HT-29 (cell line): ENCODE measurements around the gene PTPRN2. TPM values are rescaled to one million over a fixed set of nuclear protein-coding genes. Genes with fewer than 3 reads are reported as not detected.
A peak's percentile ranks its signal among the peaks of the same experiment; 100 is the strongest.

Source experiments
- DNase-seq: peaks from one replicate; pipeline ENCODE4 v3.0.0-alpha.2; 2015; ENCODE audit warnings: low spot score
- total RNA-seq: library from RNA; depleted of rRNA; stranded (reverse); fragments of >200 nt; shearing (Covaris generic); gene quantifications from 2 replicates; pipeline ENCODE4 v1.2.3, GENCODE V29; 2014

The PTPRN2 gene
- total RNA-seq, 1 experiment from 2014 or later = 1.7 TPM

DNA sequence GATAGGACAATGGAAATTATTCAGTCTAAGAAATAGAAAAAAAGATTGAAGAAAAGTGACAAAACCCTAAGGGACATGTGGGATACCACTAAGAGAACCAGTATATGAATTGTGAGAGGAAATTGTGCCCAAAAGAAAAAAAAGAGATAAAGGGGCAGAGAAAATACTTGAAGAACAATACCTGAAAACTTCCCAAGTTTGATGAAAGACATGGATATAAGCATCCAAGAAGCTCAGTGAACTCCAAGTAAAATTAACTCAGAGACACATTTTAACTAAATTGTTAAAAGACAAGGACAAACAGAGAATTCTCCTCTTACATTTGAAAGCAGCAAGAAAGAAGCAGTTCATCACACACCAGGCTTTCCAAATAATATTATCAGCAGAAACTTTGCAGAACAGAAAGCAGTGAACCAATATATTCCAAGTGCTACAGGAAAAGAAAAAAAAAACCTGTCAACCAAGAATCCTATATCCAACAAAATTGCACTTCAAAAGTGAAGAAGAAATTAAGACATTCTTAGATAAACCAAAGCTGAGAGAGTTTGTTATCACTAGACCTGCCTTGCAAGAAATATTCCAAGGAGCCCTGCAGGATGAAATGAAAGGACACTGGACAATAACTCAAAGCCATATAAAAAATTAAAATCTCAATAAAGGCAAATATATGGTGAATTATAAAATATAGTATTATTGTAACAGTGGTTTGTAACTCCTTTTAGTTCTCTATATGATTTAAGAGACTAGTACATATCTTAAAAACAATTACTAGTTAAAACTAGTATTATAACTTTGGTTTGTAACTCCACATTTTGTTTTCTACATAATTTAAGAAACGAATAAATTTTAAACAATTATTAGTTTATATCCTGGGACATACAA lies 470.0 kb downstream of the PTPRN2 start:
- no peak for DNase-seq

DNA sequence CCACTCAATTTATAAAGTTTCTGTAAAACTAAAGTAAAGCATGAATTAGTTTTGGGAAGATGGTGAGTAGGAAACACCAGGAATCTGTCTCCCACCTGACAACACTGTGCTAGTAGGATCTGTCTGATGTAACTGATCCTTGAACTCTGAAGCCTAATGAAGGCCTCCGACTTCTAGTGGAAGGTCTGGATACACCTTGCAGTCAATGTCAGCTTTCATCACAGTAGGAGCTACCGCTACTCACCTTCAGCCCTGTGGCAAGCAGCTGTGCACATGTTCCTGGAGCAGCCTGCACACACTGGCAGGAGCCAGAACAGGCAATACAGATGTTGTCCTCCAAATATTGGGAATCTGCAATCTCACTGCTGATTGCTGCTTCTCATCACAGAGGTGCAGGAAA lies 471.4 kb downstream of the PTPRN2 start:
- no peak for DNase-seq

DNA sequence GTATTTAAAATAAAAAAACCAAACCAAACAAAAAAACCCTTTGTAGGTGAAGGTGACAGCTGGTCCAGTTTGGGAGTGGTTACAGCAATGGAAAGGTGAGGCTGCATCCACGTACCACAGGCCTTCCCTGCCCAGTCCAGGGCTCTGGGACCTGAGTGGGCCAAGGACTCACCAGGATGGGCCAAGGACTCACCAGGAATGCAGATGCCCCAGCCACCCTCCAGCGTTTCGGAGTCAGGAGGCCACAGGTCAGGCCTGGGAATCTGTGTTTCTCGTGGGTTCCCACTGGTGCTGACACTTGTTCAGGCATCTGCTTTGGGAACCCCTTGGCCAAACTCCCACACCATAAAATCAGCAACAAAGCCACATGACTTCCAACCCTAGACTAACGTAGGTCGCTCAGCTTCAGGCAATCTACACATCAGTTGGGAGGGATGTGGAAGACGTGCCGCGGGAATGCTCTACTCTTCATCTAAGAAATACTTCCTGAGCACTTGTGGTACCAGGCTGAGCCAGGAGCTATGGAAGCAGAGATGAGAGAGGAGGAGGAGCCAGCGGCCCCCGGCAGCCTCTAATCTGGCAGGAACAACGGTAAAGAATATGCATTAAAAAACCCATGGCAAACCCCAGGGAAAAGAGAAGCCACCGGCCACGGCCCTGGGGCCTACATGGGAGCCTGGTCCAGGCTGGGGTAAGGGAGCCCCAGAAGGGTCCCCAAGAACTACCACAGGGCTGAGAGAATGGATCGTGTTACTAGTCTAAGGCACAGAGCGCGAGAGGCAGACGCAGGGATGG lies 473.4 kb downstream of the PTPRN2 start:
- DNase-seq = no peak

DNA sequence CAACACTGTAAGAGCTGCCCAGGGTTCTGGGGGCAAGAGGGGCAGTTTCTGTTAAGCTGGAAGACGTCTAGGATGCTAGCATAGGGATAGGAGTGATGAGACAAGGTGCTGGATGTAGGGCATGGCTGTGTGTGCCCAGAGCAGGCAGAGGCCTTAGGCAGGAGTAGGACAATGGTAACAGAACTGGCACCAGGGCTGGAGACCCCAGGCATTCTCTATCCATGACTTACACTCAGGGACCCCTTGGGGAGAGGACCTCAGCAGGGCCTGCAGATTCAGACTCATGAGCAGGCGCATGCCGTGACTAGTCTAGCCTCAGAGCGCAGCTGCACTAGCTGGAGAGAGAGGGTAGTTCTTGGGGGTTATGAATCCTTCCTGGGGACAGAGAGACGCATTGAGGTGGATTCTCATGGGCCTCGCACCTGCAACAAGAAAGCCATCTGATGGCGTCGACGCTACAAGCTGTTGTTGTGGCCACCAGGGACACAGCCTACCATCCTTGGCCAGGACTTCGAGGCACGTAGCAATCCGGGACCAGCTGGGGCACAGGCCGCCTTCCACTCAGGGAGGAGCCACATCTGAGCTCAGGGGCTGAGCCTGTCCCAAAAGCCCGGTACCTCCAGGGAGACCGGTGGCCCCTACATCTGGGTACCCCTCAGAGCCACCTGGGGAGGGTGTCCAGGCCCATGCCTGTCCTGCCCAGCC lies 474.1 kb downstream of the PTPRN2 start:
- DNase-seq = no peak

DNA sequence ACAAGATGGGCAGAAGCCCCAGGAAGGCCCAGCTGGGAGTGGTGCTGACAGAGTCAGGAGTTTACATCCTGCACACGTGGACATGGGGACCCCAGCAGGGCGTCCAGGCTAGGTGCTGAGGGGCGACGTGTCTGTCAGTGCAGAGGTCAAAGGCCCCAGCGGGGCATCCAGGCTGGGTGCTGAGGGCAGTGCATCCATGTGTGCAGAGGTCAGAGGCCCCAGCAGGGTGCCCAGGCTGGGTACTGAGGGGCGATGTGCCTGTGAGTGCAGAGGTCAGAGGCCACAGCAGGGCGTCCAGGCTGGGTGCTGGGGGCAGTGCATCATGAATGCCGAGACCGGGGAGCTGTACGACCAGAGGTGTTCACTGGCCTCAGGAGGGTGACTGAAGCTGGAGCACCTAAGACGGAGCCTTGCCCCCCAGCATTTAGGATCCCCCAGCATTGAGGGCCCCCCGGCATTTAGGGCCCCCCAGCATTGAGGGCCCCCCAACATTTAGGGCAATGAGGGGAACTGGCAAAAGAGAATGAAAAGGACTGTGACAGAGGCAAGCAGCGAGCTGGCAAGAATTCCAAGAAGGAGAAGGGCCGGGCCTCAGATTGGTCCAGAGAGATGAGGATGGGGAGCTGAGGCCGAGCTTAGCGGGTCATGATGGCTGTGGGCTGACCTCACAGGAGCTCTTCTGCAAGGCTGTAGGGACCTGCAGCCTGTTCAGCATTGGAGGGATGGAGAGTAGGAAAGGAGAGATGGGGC lies 474.9 kb downstream of the PTPRN2 start:
- DNase-seq = no peak

DNA sequence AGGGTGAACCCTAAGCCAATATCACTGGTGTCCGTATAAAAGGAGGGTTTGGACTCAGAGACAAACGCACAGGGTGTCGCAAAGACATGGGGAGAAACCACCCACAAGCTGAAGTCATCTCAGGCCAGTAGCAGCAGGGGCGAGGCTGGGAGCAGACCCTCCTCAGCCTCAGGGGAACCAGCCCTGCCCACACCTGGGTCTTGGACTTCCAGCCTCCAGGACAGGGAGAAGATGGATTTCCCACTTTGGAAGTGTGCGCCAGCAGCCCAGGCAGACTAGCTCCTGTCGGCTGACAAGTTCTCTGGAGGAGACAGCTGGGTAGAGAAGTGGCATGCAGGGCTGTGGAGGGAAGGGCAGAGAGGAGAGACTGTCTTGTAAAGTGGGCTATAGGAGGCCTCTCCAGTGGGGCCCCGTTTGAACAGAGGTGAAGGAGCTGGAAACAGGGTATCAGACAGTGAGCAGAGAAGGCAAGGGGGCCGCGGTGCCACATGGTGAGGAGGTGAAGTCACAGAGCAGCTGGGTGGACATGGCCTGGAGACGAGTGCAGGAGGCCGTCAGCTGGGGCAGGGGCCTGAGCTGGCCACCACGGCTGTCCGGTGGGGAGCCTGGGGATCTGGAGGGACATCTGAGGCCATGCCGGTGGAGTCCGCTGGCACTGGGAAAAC lies 475.6 kb downstream of the PTPRN2 start:
- DNase-seq = no peak

DNA sequence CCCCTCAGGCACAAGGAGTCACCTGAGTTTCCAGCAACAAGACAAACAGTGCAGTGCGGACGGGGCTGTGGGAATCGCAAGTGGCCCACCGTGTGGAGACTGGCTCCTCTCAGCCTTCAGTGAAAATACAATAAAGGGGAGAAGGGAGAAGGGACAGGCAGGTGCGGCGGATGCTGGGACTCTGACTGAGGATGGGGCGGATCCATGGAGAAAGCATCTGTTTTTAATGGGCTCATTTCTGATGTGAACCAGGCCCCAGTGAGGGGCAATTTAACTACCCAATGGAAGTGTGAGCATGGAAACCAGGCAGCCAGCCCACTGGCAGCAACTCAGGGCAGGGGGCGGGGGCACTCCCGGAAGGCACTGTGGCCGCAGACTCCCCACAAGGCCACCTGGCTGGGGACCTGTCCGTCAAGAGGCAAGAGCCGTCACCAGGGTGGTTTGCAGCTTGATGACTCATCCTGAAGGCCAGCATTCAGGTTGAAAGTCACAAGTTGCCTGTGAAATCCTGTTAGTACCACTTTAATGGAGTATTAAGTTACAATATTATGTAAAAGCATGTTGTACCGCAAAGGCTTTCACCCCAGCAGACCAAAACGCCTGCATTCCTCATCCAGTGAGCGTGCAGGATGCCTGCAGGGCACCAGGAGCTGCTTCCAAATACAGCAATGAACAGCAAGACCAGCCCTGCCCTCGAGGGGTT lies 476.4 kb downstream of the PTPRN2 start:
- peak; percentile 24 for DNase-seq

DNA sequence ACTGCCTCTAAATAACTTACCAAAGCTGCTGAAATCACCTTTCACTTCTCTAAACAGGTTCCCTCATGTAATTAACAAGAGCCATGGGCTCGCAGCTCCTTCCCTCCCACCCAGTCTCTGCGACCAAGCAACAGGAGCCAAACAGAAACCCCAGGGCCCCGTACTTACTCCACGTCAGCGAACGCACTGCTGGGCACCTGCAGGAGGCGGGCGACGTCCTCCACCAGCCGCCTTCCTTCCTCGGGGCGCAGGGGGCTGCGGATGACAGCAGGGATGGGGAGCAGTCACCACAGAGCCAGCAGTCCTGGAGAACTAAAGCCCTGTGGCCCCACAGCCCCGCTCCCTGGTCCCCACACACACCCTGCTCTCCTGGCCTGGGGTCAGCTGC lies 477.0 kb downstream of the PTPRN2 start:
- no peak for DNase-seq

DNA sequence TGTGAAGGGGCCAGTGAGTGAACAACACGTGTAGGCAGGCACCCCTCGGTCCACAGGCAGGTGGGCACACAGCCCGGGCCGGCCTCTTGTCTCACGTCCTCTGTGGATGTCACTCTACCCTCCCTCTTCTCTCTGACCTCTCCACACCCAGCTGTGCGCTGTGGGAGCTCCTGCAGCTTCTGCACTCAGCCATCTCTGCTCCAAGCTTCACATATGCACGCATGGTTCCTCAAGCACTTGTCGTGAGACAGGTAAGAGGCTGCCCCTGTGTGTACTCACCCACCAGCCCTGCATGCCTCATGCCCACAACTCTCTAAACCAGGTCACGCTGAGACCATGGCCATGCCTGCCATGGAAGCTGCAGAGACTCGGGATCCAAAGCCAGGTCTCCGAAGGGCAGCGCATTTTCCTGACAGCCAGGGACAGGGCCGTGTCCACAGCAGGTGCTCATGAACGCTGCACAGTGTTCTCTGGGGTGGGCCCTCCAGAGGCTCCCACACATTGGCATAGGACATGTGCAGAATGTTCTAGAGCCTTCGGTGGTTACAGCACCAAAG lies 477.5 kb downstream of the PTPRN2 start:
- no peak for DNase-seq

DNA sequence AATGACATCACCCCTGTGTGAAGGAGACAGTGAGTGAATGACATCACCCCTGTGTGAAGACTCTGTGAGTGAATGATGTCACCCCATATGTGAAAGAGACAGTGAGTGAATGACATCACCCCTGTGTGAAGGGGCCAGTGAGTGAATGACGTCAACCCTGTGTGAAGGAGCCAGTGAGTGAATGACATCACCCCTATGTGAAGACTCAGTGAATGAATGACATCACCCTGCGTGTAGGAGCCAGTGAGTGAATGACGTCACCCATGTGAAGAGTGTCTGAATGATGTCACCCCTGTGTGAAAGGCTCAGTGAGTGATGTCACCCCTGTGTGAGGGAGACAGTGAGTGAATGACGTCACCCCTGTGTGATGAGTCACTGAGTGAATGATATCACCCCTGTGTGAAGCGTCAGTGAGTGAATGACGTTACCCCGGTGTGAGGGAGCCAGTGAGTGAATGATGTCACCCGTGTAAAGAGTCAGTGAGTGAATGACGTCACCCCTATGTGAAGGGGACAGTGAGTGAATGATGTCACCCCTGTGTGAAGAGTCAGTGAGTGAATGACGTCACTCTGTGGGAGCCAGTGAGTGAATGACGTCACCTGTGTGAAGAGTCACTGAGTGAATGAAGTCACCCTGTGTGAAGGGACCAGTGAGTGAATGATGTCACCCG lies 478.1 kb downstream of the PTPRN2 start:
- no peak for DNase-seq

DNA sequence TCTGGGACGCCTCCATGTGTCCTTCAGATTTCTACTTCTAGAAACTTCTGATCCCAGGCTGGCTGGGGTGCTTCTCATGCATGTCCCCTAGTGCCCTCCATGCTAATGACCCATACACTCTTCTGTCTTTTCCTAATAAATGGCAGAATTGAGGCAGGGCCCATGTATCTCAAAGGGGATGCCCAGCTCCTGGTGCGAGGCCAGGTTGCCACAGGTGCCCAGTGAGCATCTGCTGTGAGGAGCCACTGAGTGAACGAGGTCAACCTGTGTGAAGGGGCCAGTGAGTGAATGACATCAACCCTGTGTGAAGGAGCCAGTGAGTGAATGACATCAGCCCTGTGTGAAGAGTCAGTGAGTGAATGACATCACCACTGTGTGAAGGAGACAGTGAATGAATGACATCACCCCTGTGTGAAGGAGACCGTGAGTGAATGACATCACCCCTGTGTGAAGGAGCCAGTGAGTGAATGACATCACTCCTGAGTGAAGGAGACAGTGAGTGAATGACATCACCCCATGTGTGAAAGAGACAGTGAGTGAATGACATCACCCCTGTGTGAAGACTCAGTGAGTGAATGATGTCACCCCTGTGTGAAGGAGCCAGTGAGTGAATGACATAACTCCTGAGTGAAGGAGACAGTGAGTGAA lies 478.9 kb downstream of the PTPRN2 start:
- no peak for DNase-seq

DNA sequence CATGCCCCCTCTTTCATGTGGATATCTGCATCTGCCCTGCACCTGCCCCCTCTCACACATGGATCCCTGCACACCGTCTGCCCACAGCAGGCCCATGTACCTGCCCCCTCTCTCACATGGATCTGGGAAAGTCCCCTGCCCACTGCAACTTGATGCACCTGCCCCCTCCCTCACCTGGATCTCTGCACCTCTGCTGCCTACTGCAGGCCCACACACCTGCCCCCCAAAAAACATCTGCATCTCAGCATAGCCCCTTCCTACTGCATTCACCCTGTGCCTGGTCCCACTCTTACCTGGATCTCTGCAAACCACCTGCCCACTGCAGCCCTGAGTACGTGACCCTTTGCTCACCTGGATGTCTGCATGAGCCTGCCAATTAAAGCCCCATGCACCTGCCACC lies 479.8 kb downstream of the PTPRN2 start:
- DNase-seq = no peak

DNA sequence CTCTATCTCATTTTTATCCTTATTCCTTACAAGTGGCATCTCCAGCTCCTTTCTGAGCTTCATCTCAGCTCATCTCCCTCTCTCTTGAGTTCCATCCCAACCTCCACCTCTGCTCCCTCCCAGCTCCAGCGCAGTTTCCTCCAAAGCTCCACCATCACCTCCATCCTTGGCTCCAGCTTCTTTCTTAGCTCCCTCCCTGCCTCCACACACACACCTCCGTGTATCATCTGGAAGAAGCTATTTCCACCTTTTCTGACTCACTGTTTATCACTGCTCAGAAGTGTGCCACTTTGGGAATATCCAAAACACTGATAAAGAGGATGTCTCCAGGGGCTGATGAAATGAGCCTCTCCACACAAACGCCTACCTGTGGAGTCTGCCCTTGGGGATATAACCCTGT lies 481.4 kb downstream of the PTPRN2 start:
- no peak for DNase-seq

DNA sequence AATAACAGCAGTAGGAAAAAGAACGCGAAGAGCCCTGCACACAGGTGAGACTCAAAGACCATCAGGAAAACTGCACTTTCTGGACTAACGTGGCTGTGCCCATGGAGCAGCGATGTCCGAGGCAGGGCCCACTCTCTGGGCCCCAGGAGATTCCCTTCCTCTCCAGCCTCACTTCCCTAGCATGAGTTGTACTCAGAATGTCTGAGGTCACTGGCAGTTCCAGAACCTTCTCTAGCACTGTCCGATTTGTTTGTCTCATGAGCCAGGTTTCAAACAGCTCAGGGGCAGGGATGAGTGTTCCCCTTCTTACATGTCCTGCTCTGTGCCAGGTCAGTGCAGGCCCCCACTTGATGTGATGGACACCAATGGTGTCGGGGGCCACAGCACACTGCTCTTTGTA lies 484.2 kb downstream of the PTPRN2 start:
- DNase-seq = no peak

DNA sequence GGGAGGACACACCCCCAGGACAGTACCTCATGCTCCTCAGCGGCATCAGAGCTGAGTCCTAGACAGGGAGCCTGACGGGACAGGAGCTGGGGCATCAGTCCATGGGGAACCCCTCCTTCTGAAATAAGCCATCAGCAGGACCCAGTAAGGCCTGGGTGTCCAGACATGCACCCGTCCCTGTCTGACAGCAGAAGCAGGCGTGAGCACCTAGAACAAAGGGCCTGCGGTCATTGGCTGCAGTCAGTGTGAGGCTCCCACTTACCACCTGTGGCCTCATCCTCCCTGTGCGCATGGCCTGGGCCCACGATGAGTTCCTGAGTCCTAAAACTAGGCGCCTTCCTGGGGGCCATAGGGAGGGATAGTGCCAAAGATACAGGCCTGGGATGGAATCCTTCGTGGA lies 484.7 kb downstream of the PTPRN2 start:
- DNase-seq = no peak

DNA sequence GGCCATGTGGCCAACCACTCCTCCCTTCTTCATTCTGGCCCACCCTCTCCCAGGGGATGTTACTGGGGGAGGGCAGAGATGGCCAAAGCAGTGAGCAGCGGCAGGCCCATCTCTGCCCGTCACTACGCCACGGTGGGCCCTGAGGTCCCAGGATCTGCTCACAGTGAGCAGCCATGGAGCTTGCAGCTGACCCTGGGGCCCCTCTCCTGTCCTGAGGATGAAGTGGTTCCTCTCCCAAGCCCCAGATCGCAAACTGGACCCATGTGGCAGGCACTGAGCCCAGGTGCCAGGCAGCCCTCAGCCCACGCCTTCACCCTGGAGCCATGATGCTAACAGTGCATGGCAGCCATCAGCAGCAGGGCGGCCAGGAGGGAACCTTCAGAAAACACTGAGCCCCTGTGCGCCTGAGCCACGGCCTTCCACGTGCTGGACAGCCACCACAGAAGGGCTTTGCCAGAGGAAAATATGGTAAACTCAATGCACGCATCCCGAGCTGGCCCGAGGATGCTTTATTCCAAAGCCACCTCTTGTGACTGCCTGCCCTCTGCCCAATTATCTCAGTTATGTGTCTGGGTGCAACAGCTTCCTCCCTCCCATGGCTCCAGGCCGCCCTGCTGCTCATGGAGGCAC lies 485.7 kb downstream of the PTPRN2 start:
- no peak for DNase-seq

DNA sequence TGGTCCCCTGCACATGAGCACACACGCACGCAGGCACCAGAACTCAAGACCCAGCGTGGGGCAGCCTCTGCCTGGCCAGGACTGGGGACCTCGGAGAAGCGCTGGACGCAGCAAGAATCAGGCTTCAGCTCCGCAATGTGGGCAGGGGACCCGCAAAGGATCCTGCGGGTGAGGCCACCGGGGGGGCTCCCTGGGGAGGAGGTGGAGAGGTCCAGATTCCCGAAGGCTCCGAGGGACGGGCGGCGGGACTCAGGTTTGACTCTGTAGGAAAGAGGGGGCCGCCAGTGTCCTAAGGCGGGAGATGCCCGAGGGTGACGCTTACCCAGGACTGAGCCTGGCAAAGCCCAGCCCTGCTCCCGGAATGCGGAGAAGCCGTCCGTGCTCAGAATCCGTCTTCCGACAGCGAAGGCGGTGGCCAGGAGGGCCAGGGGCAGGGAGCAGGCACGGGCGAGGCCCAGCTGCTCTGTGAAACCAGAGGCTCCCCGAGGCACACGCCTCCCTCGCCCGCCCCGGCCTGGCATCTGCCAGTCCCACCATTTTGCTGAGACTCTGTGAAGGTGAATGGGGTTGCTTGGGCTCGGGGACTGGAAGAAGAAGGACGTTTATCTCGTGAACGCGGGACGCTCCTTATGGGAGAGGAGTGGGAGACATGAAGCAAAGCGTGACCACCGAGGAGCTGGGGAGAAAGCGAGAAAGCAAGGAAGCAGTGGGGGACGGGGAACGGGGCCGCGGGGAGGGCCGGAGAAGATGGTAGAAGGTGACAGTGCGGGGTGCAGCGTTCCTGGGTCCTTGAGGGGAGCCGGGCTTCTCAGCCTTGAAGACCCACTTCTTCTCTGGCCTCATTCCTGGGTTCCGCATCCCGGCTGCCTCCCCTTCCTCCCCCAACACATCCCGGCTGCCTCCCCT lies 489.2 kb downstream of the PTPRN2 start:
- no peak for DNase-seq
